Kidney epithelial cell (primary cell): ENCODE measurements around the gene PUS7. TPM values are rescaled to one million over a fixed set of nuclear protein-coding genes. Genes with fewer than 3 reads are reported as not detected.

Experiments
- DNase-seq: peaks from one replicate; pipeline ENCODE4 v3.0.0-alpha.2; 2010; ENCODE audit warnings: low read depth
- H3K27me3 ChIP-seq: 2 replicates; pipeline ENCODE4 v1.6.0; 2011; ENCODE audit warnings: low read length; ENCODE audit not compliant: control insufficient read depth, insufficient read depth
- H3K36me3 ChIP-seq: 2 replicates; pipeline ENCODE4 v1.5.1; 2011; ENCODE audit warnings: low read length; ENCODE audit not compliant: control insufficient read depth, insufficient read depth
- H3K4me3 ChIP-seq: 2 replicates; pipeline ENCODE4 v1.5.1; 2011; ENCODE audit warnings: low read depth, mild to moderate bottlenecking, control low read depth, low read length
- CTCF ChIP-seq: IDR thresholded peaks from 2 replicates; pipeline ENCODE4 v1.5.1; 2011; ENCODE audit warnings: mild to moderate bottlenecking, moderate library complexity, low read length, control low read depth, inconsistent platforms; ENCODE audit not compliant: insufficient read depth, poor library complexity, severe bottlenecking
- total RNA-seq: library from RNA; depleted of rRNA; stranded (reverse); fragments of >200 nt; gene quantifications from 2 replicates; pipeline ENCODE4 v1.2.3, GENCODE V29; 2015

Gene PUS7
- total RNA-seq, 1 donor from 2014 or later, result 18.2 TPM

- Histone ChIP-seq H3K36me3 (no peaks in the 10 kb centered on the region), H3K27me3 (no peaks in the 10 kb centered on the region), H3K4me3 (no peak overlapping the region)
- no peak for DNase-seq
- TF ChIP-seq CTCF, result no peak
These were observed 32.7 kb downstream of the PUS7 start for GRCh38 chr7:105489409-105489808.

GRCh38 chr7:105487579-105488571 is 34.2 kb downstream of the PUS7 start:
- DNase-seq, result peak; percentile 55
- Histone ChIP-seq H3K27me3 (no peaks in the 10 kb centered on the region), H3K36me3 (no peaks in the 10 kb centered on the region), H3K4me3 (no peak overlapping the region)
- peak; percentile 41 for TF ChIP-seq CTCF

DNA sequence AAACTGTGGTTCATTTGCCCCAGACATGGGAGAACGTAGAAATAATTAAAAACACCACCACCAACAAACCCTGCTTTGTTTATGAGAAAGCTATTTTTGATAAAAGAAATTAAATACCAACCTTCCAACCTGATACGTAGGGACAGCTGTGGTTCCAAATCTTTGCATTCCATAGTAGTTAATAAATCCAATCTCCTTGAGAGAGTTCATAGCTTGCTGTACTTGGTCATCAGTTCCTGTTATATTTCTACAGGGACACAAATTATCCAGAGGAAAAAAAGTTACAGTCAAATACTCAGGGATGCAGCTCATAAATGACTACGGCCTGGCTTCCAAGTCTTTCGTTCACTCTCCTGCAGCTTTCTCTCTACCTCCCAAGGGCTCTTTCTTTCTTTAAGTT is 41.1 kb downstream of the PUS7 start:
- no peaks in the 10 kb centered on the region for H3K36me3 ChIP-seq
- no peak for TF ChIP-seq CTCF

DNA sequence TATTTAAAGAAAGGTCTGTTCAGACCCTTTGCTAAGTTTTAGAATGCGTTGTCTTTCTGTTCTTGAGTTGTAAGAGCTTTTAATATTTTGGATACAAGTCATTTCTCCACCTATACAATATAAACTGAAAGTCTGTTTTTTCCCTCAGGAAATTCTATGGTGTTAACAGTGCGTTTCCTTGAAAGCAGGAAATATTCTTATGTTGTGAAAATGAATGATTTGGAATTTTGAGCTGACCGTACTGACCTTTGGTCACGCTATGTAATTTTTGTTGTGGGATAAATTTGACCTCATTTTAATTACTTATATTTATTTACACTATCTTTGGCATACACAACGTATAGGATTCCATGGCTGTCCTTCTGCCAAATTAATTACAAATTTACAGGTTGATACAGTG is 43.5 kb downstream of the PUS7 start:
- no peaks in the 10 kb centered on the region for H3K27me3 ChIP-seq
- no peak overlapping the region for H3K4me3 ChIP-seq
- no peak for TF ChIP-seq CTCF
- no peak for DNase-seq
- H3K36me3 ChIP-seq, result no peaks in the 10 kb centered on the region

More for the DNA sequence above, 41.1 kb downstream of the PUS7 start:
- no peak overlapping the region for H3K4me3 ChIP-seq
- no peak for DNase-seq
- H3K27me3 ChIP-seq, result no peaks in the 10 kb centered on the region

- no peak for DNase-seq
- no peak overlapping the region for H3K4me3 ChIP-seq
- no peaks in the 10 kb centered on the region for H3K36me3 ChIP-seq
- no peaks in the 10 kb centered on the region for H3K27me3 ChIP-seq
- TF ChIP-seq CTCF, result no peak
These were observed 44.2 kb downstream of the PUS7 start for GRCh38 chr7:105477908-105478307.
